Left renal pelvis (tissue), 4 donors: ENCODE results near the gene TPO. TPM values are rescaled to one million over a fixed set of nuclear protein-coding genes. Genes with fewer than 3 reads are reported as not detected.
"Not testable (repeated sequence)": the region's sequence is repeated elsewhere in the genome, so short reads cannot be mapped to it uniquely, and the experiment has no call there.

Experiments
- DNase-seq, 4 donors: peaks; one replicate each; pipeline ENCODE4 v3.0.0-alpha.2; 2013; ENCODE audit warnings: low read depth in 4 of 4, low spot score in 3 of 4
- polyA plus RNA-seq, 4 donors: library from polyadenylated mRNA; unstranded; fragments of 120-200 nt; gene quantifications; one replicate each; pipeline ENCODE4 v1.2.1, GENCODE V29; 2013; ENCODE audit not compliant: insufficient read length in 4 of 4

The TPO gene
- polyA plus RNA-seq, 4 donors, result 0.10 to 0.17 TPM; not detected in 2

DNA sequence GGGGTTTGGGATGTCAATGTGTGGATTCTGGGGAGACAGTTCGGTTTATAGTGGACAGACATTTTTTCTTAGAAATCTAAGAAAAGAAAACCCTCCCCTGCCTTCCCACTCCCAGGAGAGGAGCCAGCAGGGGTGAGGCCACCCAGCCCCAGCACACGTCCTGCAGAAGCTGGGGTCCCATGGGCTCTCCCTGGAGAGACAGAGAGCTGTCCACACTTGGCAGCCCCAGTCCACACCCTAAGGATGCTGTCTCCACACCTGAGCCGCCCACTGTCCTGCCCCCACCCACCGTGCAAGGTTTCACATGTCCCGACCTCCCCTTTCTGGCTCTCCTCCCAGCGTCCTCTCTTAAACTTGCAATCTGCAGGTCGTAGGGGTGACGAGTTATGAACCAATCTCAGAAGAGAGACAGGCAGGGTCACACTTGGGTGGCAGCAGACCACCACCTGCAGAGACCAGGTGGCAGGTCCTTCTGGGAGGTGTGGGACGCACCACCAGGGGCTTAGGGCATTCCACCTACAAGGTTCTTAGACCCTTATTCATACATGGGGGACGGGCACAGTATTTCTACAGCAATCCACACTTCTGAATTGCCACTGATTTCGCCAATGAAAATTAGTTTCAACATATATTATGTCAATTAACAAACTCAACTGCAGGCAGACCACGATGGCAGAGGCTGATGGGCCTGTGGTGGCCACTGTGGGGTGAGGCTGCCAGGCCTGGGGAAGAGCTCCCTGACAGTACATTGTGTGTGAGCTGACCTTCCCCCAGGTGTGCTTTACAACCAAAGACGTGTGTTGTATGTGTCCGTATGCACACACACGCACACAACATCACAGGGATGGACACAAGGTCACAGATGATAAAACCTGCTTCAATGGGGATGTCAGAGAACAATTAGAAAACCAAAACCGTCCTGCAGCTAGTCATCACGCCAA is 158.5 kb downstream of the TPO start:
- DNase-seq, result no peak

DNA sequence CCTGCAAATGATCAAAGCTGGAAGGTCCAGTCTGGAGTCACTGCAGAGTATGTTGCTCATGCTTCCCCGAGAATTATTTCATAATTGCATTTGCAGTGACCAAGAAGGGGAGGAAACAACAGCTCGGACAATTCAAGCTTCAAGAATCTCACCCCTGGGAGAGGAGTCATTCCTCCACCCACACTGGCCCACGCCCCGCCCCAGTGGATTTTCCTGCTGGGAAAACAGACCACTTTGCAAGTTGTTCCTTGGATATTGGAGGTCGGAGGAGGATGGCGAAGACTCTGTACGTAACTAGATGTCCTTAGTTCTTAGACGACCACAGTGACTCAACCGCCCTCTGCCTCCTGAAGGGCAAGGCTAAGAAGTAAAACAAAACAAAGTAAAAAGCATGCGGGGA is 159.4 kb downstream of the TPO start:
- DNase-seq, result no peak

DNA sequence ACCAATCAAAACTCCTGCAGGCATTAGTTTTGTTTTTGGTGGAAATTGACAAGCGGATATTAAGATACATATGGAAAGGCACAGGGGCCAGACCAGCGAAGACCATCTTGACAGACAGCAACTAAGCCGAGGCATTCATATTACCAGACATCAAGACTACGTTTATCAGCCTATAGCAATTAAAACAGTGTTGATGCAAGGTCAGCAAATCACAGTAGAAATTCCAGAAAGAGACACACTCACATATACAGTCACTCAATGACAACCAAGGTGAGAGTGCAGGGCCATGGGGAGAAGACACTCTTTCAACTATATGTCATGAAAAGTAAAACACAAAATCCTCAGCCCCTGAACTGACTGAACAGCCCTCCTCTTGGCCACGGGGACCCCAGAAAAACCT is 164.6 kb downstream of the TPO start:
- DNase-seq, result no peak

DNA sequence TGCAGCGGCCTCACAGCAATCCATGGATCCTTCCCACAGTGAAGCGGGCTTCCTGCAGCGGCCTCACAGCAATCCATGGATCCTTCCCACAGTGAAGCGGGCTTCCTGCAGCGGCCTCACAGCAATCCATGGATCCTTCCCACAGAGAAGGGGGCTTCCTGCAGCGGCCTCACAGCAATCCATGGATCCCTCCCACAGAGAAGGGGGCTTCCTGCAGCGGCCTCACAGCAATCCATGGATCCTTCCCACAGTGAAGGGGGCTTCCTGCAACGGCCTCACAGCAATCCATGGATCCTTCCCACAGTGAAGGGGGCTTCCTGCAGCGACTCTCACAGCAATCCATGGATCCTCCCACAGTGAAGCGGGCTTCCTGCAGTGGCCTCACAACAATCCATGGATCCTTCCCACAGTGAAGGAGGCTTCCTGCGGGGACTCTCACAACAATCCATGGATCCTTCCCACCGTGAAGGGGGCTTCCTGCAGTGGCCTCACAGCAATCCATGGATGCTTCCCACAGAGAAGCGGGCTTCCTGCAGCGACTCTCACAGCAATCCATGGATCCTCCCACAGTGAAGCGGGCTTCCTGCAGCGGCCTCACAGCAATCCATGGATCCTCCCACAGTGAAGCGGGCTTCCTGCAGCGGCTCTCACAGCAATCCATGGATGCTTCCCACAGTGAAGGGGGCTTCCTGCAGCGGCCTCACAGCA is 168.1 kb downstream of the TPO start:
- not testable (repeated sequence) for DNase-seq

DNA sequence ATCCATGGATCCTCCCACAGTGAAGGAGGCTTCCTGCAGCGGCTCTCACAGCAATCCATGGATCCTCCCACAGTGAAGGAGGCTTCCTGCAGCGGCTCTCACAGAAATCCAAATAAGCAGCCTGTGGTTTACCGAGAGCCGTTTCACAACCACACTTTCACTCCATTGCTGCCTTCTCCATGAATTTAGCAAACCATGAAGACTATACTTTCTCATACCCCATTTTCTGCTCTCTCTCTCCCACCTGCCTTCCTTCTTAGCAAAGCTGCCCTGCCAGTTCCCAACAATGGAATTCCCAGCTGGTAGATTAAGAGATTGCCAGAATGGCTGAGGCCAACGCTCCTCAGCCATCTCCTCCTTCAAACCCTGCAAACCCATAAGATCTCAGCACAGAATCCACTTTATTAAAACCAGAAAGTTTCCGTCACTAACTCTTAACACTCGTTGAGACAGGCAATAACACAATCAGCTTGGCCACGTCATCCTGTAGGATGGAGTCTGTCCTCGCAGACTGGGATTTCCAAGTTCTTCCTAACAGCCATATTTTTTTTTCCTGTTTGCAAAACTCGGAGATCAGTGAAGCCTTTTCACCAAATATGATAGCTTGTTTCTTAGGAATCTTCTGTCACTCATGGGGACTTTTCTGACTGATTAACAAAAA is 168.8 kb downstream of the TPO start:
- no peak for DNase-seq

DNA sequence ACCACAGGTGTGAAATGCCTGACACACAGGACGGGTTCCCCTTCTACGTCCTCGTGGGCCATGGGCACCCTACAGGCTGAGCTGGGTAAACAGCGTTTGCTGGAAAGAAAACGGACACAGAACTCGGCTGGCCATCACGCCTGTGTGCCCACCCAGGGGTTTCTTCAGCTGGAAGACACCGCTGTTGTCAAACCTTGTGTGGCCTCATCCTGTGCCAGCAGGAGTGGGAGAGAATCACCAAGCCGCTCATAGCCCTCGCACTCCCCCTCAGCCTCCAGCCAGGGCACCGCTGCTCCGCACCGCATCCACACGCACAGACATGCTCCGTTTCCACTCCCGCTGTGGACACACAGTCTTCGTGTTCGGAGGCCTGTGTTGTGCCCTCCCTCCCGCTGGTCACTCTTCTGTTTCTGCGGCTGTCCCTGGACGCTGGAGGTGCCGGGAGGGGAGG is 169.7 kb downstream of the TPO start:
- no peak for DNase-seq

DNA sequence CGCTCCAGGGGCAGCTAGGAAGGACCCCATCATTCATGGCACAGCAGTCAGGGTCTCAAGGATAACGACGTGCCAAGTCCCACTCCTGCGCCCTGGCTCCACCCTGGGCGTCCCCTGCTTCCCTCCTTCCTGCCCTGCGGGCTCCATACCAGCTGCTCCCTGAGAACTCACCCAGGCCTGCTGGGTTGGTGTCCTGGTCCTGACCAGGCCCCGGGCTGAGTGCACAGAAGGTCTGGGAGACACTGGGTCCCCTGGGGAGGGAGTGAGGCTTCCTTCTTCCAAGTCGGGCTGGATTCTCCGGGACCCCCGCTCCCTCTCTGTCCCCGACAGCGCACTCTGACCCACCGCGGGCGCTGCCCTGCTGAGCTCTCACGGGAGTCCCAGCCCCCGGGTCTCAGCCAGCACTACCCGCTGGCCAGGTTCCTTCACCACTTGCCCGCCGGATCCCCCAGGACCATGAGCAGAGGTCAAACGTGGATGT is 170.8 kb downstream of the TPO start:
- DNase-seq, result no peak

DNA sequence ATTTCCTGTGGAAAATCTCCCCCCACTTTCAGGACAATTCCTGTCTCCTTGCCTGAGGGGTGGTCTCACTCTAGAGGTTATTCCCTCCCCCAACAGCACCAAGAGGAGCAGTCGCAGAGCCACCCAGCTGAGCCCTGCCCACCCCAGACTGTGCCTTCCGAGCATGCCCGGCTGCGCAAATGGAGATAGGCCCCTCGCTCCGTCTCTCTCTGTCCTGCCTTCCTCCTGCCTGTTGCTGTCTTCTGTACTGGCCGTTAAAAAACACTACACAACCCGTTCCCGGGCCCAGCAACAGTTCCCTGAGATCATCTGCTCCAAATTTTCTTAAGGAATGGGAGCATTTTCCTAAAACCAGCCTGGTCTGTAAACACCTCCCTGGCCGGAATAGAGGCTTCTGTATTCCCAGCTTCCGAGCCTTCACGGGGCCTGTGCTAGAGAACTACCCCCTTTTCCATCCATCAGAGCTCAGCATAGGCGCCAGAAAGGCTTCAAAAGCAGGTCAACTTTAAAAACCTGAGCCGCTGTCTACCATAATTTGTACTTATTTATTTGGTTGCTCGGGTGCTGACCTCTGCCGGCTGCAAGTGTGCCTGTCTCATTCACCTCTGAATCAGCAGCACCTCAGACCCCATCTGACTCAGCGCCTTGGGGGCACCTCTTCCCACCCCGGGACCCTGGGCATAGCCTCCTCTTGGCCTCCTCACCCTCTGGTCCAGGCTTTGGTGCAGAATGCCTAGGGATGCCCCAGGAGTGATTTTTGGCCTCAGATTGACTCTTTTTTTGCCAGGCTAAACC is 171.6 kb downstream of the TPO start:
- no peak for DNase-seq

DNA sequence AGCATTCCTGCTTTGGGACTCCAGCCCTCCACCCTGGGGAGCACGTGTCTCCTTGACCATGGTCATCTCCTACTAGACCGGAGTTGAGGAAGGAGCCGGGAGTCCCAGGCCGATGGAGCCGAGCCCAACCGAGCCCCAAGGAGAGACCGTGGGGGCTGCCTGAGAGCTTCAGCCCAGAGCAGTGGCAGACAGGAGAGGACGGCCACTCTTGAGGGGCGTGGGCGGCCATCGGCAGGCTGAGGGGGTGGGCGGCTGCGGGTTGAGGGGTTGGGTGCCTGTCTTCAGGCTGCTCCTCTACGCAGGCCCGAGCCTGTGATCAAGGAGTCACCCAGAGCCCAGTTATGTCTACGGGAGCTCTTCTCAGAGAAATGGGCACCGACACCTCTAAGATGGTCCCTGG is 172.4 kb downstream of the TPO start:
- DNase-seq, result no peak

DNA sequence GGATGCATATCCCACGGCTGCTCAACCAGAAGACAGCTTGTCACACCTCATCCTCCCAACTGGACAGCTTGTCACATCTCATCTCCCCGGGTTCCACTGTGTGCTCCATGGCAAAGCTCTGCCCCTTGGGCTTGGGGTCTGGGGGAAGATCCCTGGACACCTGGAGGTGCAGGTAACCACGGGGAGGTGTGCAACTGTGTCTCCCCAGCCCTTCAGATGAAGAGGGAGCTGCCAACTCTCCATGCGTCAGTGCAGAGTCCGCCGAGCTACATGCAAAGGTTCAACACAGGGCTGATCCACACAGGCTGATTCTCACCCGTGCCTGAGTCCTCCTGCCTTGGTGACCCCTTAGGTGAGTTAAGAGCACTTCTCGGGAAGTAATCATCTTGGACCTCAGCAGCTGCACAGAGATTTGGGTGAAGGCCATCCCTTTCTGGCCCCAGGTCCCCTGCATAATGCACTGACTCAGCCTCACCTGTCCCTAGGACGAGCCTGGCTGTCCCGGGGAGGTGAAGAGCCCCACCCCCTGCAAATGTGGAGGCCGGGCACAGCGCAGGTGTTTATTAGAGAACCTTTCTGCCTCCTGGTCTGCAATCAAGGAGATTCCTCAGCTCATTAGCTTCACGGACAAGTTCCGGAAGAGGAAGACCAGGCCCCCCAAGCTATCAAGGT is 173.1 kb downstream of the TPO start:
- DNase-seq, result no peak

DNA sequence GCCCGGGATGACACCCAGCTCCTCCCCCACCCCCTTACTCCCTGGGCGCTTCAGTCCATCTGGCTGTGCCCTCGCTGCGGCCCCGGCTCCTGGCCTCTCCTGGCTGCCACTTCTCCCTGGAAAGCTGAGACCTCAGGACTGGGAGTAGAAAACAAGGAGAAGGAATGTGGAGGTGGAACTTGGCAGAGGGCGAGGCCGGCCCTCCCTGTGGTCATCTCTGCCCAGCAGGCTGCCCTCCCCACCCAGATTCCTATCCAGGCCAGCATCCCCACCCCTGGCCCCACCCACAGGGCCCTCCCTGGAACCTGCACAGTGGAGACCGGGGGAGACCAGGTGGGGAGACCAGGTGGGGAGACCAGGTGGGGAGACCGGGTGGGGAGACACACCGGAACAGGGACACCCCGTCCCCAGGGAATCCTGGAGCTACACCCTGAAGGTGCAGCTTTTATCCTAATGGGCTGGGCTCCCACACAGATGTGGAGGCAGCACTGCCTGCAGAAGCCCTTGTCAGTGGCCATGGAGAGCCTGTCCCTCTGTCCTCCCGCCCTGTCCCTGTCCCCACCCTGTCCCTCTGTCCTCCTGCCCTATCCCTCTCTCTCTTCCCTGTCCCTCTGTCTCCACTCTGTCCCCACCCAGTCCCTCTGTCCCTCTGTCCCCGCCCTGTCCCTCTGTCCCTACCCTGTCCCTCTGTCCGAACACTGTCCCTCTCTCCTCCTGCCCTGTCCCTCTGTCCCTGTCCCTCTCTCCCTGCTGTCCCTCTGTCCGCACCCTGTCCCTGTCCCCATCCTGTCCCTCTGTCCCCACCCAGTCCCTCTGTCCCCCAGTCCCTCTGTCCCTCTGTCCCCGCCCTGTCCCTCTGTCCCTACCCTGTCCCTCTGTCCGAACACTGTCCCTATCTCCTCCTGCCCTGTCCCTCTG is 173.9 kb downstream of the TPO start:
- no peak for DNase-seq

DNA sequence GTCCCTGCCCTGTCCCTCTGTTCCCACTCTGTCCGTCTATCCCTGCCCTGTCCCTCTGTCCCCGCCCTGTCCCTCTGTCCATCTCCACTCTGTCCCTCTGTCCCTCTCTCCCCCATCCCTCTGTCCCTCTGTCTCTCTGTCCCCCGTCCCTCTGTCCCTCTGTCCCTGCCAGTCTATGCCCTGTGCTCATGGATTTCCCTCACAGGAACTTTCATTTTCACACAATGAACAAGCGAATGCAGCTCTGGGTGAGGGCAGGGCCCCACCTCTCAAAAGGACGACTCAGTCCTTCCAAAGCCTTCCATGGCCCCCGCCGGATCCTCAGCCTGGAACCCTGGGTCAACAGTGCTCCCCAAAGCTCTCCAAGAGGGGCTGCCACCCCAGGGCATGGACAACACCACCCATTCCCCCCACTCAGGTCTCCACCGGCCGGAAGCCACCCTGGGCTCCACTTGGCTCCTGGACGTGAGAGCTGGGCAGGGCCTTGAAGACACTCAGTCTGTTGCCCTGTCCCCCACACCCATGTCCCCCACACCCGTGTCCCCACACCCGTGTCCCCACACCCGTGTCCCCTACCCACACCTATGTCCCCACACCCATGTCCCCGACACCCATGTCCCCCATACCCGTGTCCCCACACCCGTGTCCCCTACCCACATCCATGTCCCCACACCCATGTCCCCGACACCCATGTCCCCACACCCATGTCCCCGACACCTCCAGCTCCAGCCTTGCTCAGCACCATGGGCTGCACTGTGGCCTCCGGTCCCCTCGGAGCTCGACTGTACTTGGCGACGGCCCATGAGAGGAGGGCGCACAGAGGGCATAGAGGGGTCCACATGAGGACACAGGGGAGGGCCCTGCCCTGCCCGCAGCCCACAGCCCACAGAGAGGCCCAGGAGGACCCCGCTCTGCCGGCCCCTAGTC is 175.1 kb downstream of the TPO start:
- no peak for DNase-seq

DNA sequence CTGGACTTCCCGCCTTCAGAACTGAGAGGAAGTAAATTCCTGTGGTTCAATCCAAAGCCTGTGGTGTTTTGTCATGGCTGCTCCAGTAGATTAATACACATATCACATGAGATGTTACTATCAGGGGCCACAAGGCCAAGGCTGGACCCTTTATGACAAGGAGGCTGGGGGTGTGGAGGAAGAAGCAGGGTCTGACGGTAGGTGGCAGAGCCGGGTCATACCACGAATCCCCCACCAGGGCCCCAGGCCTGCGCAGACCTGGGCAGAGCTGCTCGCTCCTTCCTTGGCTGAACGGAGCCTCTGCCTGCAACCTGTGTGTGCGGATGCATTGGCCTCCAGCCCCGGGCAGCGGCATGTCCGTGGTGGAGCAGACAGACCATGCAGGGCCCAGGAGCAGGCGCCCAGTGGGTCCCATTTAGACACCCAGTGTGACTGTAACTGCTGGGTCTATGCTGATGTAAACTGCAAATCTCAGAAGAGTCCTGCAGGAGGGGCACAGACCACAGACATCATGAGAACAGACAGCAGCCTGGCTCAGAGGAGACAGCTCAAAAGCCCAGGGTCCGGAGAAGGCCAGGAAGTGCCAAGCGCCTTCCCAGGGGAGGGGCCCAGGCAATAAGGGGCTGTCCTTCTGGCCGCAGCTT is 175.8 kb downstream of the TPO start:
- no peak for DNase-seq

DNA sequence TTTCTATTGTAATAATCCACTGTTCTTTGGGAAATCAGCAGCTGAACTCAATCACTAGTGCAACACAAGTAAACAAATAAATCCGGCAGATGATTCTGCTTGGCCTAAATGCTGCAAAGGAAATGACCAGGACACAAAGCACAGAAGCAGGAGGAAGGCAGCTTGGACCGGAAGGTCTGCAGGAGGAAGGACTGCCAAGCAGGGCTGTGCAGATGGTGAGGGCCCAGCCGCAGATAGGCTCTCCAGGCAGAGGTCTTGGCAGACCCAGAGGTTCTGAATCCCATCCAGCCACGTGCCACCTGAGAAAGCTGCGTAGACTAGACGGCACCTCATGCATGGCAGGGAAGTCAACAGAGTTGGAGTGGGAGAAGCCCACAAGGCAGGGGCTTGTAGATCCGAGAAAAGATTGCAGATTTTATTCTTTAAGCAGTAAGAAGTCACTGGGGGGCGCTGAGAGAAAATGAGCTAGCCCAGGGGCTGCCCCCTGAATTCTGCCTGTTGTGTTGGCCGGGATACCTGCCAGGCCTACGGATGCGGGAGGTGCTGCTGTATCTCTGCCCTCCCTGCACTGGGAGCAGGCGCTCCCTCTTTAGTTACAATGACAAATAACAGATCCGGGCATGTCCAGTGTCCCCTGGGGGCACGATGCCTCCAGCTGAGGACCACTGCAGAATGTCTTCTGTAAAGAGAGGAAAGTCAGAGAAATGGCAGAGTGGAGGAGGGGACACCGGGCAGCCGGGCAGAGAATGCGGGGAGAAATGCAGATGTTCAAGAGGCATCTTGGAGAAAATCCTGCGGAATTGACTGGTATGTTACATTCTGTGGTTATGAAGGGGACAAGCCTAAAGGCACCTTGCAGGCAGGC is 177.6 kb downstream of the TPO start:
- no peak for DNase-seq

DNA sequence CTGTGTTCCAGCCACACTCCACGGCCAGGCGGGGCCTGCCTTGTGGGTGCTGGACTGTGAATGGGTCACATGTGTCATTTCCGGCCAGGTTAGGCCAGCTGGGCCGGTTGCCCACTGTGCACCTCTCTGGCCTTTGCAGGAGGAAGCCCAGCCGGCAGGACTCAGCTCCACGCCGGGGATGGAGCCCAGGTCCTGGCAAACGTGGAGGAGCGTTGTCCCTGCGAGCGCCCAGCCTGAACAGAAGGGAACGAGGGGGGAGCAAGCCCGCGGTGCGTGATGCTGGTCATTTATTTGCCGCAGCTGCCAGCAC is 178.2 kb downstream of the TPO start:
- no peak for DNase-seq
